Hematopoietic multipotent progenitor cell treated with erythropoietin and hydrocortisone succinate and interleukin-3 and kit ligand, for 15 days (in vitro differentiated cells): Measurements from ENCODE around the gene CDK7.

ENCODE experiments used
- DNase-seq: peaks from one replicate; pipeline ENCODE4 v3.0.0-alpha.2; 2015; ENCODE audit warnings: low spot score

The CDK7 gene

DNA sequence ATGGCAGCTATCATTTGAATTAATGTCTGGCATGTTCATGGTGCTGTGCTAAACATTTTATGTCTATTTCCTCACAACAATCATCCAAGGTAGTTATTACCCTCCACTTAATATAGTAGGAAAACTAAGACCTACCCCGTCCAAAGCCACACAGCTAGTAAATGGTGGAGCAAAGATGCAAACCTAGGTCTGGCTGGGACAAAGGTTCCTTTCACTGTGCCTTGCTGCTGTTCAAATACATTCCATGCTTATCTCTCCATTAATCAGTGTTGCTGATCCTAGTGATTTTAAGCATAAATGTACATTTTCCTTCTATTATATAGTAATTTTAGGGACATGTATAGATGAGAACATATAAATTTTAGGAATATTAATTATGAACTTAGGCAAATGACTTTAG is 59.2 kb downstream of the CDK7 start:
- DNase-seq, result no peak

- DNase-seq, result no peak
Measured at GRCh38 chr5:69295088-69295754, 60.5 kb downstream of the CDK7 start.

DNA sequence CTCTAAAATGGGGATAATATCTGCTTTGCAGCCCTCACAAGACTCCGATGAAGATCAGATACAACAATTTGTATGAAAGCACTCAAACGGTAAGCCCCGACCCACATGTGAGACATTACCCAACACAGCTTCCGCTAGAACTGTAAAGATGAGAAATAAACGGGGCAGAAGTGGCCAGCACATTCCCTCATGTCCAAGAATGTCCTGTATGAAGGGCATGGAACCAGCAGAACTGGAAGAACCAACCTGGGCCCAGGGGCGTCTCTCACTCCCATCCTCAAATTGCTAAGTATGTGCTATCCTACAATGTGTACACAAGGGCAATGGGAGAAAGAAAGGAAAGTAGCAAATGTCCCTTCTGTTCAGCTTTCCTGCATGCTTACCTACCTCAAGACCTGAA is 64.9 kb downstream of the CDK7 start:
- no peak for DNase-seq

DNA sequence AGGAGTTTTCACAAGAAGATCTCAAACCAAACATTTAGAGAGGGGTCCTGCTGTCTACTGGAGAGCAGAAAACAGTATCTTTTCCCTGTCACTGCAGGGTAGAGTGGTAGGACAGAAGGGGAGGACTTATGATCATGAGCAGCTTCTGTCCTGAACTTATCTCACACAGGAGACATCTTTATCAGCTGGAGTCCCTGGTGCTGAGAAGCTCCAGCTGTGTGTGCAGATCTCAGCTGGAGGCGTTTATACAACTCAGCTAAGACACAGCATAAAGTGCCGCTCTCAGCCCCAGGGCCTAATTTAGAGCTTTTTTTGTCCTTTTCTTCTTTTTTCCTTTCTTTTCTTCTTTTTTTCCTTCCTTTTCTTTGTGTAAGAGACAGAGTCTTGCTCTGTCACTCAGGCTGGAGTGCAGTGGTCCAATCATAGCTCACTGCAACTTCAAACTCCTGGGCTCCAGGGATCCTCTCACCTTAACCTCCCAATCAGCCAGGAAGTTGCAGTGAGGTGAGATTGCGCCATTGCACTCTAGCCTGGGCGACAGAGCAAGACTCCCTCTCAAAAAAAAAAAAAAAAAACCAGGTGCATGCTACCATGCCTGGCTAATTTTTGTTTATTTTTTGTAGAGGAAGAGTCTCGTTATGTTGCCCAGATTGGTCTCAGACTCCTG is 66.0 kb downstream of the CDK7 start:
- peak; percentile 66 for DNase-seq

GRCh38 chr5:69305512-69305911 is 70.8 kb downstream of the CDK7 start:
- peak; percentile 27 for DNase-seq

DNA sequence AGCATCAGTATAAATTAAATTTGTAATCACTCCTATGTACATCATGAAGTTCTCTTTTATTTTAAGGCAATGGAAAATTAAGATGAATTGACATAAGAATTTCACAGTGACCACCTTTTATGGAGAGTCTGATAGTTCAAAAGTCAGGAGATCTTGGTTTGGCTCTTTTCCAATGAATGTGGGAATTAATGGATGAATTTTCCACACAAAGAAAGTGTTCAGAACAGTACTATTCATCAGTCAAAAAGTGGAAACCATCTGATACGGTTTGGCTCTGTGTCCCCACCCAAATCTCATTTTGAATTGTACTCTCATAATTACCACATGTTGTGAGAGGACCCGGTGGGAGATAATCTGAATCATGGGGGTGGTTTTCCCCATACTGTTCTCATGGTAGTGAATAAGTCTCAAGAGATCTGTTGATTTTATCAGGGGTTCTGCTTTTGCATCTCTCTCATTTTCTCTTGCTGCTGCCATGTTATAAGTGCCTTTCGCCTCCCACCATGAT is 73.4 kb downstream of the CDK7 start:
- no peak for DNase-seq

- no peak for DNase-seq
Measured at GRCh38 chr5:69309380-69309779, 74.7 kb downstream of the CDK7 start.

DNA sequence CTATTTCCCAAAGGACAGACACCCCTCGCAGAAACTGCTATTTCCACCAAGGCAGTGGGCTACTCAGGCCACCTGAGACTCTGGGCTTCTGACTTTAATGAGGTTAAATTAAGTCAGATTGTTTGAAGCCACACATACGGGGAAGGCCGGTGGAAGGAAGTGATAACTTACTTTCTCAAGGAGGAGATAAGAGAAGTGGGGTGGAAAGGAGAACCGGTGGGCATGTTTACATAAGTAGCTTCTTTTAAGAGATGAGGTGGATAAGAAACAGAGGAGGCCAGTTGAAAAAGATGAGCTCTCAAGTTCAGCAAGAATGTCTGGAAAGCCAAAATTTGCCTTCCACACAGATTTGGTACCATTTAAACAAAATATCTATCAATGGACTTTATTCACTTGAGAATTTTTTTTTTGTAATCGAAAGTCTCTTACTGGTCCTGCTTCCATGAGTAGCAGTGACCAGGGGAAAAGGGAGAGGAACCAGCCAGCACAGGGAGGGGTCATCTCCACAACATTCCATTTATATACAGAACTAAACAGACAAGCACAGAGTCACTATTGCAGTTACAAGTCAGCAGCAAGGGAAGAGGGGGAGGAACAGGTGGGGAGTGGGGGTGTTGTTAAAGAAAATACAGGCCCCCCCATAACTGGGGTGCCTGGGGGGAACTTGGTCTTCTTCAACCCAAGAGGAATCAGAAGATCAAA is 77.9 kb downstream of the CDK7 start:
- no peak for DNase-seq

DNA sequence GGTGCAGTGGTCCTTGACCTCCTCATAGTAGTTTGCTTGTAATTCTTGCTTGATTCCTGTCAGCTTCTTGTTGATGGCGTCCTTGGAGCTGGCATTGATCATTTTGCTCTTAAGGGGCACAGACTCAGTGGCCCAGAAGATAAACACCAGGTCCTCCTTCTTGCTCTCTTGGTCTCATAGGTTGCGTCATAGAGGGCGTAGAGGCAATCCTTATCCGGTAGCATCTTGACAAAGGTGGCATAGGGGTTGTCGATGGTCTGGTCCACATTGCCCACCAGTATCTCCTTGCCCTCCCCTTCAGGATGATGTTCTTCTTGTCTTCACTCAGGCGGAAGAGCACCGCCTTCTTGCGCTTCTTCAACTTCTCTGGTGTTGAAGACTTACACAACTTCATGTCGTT is 78.7 kb downstream of the CDK7 start:
- no peak for DNase-seq

DNA sequence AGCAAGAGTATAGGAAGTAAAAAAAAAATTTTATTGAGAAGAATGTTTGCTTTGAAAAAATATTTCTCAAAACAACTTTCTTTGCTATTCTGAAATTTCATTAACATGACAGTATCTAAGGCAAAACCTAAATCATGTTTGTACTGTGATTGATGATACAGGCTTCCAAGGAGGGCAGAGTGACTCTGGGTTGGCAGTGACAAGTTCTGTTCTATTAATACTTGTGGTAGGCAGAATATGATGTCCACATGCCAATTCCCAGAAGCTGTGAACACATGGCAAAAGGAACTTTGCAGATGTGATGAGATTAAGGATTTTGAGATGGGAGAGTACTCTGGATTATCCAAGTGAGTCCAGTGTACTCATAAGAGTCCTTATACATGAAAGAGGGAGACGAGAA is 81.3 kb downstream of the CDK7 start:
- DNase-seq, result no peak

DNA sequence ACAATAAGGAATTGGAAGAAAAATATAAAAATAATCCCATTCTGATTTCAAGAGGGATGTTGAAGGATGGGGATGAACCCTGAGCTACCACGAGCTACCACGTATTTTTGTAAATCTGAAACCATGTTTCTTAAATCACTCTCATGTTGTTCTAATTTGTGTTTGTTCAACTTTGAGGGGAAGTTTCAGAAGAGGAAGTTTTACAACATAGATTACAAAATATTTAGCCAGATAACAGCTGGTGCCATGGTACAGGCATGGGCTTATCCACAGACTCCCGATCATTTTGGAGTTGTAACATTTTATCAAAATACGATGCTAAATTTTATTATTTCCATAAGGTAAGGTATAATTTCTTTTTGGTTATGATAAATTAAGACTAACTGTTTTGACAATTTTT is 82.7 kb downstream of the CDK7 start:
- DNase-seq, result no peak

DNA sequence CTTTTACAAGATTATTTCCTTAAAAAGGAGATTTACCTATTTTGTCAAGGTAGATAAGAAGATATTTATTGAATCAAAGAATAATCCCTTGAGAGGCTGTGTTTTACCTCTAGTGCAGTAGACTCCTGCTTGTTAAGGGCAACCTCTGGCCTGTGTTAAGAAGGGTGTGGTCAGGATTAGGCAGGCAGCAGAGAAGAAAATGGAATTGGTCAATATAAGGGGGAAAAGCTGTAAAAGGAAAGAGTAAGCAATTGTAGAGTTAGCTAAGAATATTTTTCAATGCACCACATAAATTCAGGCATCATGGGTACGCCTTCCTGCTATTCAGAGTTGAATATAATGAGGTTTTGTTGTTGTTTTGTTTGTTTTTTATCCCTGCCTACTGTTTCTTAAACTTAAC is 91.7 kb downstream of the CDK7 start:
- no peak for DNase-seq
